ENCODE data around the gene SWAP70. TPM values are rescaled to one million over a fixed set of nuclear protein-coding genes. Genes with fewer than 3 reads are reported as not detected.

Gene SWAP70
- total RNA-seq, 3 donors from 2014 or later (not counting 1 experiment from before 2014, with no cell fraction given): 11.8 to 14.0 (median 11.9) TPM

DNA sequence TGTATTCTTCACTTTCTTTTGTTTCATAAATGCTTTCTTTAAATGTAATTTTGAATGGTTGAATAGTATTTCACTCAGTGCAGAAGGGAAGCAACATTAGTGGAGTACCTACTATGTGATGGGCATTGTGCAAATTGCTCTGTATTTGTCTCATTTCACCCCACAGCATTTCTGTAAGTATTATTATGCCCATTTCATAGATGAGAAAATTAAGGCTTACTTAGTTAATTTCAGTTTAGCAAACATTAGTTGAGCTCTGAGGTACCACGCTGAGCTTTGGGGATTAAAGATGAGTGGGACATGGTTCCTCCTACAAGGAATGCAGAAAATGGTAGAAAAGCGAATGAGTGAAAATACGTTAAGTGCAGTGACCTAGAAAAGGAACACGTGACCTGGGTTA, 58.1 kb downstream of the SWAP70 start:
- Mint-ChIP-seq H3K4me1 (peaks cover 12 to 13% of the 10 kb centered on the region in 2 donors), H3K36me3 (no peaks in the 10 kb centered on the region), H3K9me3 (no peaks in the 10 kb centered on the region), H3K4me3 (no peak overlapping the region), H3K27me3 (ENCODE audit: low read depth in 2 of 2) (no peaks in the 10 kb centered on the region), H3K27ac (no peak overlapping the region)
- H3K4me1 ChIP-seq (ENCODE audit: control insufficient read depth, insufficient read depth, low read length): peaks cover 11% of the 10 kb centered on the region
- TF ChIP-seq, protein P1, sequence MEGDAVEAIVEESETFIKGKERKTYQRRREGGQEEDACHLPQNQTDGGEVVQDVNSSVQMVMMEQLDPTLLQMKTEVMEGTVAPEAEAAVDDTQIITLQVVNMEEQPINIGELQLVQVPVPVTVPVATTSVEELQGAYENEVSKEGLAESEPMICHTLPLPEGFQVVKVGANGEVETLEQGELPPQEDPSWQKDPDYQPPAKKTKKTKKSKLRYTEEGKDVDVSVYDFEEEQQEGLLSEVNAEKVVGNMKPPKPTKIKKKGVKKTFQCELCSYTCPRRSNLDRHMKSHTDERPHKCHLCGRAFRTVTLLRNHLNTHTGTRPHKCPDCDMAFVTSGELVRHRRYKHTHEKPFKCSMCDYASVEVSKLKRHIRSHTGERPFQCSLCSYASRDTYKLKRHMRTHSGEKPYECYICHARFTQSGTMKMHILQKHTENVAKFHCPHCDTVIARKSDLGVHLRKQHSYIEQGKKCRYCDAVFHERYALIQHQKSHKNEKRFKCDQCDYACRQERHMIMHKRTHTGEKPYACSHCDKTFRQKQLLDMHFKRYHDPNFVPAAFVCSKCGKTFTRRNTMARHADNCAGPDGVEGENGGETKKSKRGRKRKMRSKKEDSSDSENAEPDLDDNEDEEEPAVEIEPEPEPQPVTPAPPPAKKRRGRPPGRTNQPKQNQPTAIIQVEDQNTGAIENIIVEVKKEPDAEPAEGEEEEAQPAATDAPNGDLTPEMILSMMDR (IDR thresholded peaks at IDR 0.05): no peak
- intact Hi-C loops (cut with micrococcal nuclease): no loop called here
- H3K9me3 ChIP-seq (ENCODE audit: control insufficient read depth, insufficient read depth, low read length): no peaks in the 10 kb centered on the region
- H3K27ac ChIP-seq (ENCODE audit: low read length): no peak overlapping the region
- no peak for ATAC-seq
- H3K27me3 ChIP-seq (ENCODE audit: control insufficient read depth, insufficient read depth, low read length): no peaks in the 10 kb centered on the region
- H3K4me3 ChIP-seq (ENCODE audit: low read length): no peak overlapping the region
- 91% methylated on average over 4 of the region's 4 CpGs for WGBS (ENCODE audit: insufficient coverage)
- H3K36me3 ChIP-seq (ENCODE audit: control insufficient read depth, insufficient read depth, low read length): peaks cover 2% of the 10 kb centered on the region
- no peak for DNase-seq

DNA sequence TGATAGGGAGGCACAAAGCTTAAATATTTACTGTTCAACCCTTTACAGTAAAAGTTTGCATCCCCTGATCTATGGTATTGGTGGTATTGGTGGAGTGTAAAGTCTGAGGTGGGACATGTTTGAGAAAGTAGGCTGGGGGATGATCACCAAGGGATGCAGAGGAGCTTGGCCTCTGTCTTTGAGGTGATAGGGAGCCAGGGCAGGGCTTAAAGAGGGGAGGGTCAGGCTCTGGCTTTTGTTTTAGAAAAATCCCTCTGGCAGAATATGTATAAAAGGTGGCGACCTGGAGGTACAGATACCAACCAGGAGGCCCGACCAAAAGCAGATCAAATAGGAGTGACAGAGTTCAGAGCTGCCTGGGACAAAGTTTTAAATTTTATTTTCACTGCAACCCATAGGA, 59.0 kb downstream of the SWAP70 start:
- H3K4me3 ChIP-seq (ENCODE audit: low read length): no peak overlapping the region
- peaks cover 11% of the 10 kb centered on the region for H3K4me1 ChIP-seq (ENCODE audit: control insufficient read depth, insufficient read depth, low read length)
- 97% methylated on average over 2 of the region's 2 CpGs for WGBS (ENCODE audit: insufficient coverage)
- ATAC-seq: no peak
- H3K27ac ChIP-seq (ENCODE audit: low read length): no peak overlapping the region
- TF ChIP-seq, protein P1 (IDR thresholded peaks at IDR 0.05): no peak
- H3K9me3 ChIP-seq (ENCODE audit: control insufficient read depth, insufficient read depth, low read length): no peaks in the 10 kb centered on the region
- H3K36me3 ChIP-seq (ENCODE audit: control insufficient read depth, insufficient read depth, low read length): peaks cover 2% of the 10 kb centered on the region
- no peak for DNase-seq
- Mint-ChIP-seq H3K36me3 (no peaks in the 10 kb centered on the region), H3K4me1 (peaks cover 11 to 12% of the 10 kb centered on the region in 2 donors), H3K27me3 (ENCODE audit: low read depth in 2 of 2) (no peaks in the 10 kb centered on the region), H3K27ac (no peak overlapping the region), H3K9me3 (no peaks in the 10 kb centered on the region), H3K4me3 (no peak overlapping the region)
- intact Hi-C loops (cut with micrococcal nuclease): no loop called here
- no peaks in the 10 kb centered on the region for H3K27me3 ChIP-seq (ENCODE audit: control insufficient read depth, insufficient read depth, low read length)

DNA sequence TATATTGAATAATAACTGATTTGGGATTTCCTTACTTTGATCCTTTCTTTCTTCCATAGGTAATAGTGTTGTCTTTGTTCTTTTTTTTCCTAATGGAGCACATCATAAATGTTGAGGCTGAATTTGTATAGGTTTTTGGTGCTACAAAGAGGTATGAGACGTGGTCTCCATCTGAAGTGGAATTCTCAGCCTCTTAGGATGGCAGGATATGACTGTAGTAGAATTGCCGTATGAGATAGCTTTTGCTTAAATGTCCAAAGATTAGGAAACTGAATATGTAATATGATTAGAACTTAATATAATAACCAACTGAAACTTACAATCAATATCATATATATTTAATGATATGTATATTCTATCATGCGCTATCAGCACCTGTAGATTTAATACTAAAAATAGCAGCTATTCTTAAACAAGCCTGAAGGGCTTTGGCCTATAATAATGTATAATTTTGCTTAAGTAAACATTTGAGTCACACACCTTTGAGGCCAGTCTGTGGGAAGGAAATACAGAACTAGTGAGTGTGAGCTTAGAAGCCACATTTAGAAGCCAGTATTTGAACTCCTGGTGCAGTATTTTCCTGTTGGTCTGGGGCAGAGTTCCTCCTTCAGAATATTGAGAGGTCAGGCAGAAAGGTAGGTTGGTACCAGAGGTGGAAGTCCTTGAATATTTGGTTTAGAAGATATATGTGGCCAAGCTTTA, 62.6 kb downstream of the SWAP70 start:
- Mint-ChIP-seq H3K4me3 (no peak overlapping the region), H3K4me1 (no peaks in the 10 kb centered on the region), H3K36me3 (no peaks in the 10 kb centered on the region), H3K27me3 (ENCODE audit: low read depth in 2 of 2) (no peaks in the 10 kb centered on the region), H3K9me3 (no peaks in the 10 kb centered on the region), H3K27ac (no peak overlapping the region)
- no peak for DNase-seq
- Histone ChIP-seq H3K27me3 (ENCODE audit: control insufficient read depth, insufficient read depth, low read length) (no peaks in the 10 kb centered on the region), H3K9me3 (ENCODE audit: control insufficient read depth, insufficient read depth, low read length) (no peaks in the 10 kb centered on the region), H3K36me3 (ENCODE audit: control insufficient read depth, insufficient read depth, low read length) (peaks cover 8% of the 10 kb centered on the region), H3K4me1 (ENCODE audit: control insufficient read depth, insufficient read depth, low read length) (peaks cover 3% of the 10 kb centered on the region), H3K4me3 (ENCODE audit: low read length) (no peak overlapping the region), H3K27ac (ENCODE audit: low read length) (no peak overlapping the region)
- intact Hi-C loops (cut with micrococcal nuclease): no loop called here
- 82% methylated on average over 1 of the region's 3 CpGs for WGBS (ENCODE audit: insufficient coverage)
- TF ChIP-seq, protein P1 (IDR thresholded peaks at IDR 0.05): no peak
- ATAC-seq: no peak

DNA sequence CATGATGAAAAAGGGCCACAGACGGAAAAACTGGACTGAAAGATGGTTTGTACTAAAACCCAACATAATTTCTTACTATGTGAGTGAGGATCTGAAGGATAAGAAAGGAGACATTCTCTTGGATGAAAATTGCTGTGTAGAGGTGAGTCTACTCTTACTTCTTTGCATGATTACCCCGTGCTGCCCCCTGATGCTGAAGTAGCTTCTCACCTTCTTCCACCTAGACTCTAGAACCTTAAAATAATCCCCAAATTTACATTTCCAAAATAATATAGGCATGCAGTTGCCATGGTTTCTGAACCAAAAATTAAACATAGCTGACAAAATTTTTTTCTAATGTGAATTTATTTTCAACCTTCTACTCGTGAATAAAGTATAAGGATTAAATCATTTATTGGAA, 64.2 kb downstream of the SWAP70 start:
- intact Hi-C loops (cut with micrococcal nuclease): no loop called here
- H3K36me3 Mint-ChIP-seq: no peaks in the 10 kb centered on the region
- DNase-seq: no peak
- Histone ChIP-seq H3K9me3 (ENCODE audit: control insufficient read depth, insufficient read depth, low read length) (no peaks in the 10 kb centered on the region), H3K27ac (ENCODE audit: low read length) (no peak overlapping the region), H3K27me3 (ENCODE audit: control insufficient read depth, insufficient read depth, low read length) (no peaks in the 10 kb centered on the region), H3K36me3 (ENCODE audit: control insufficient read depth, insufficient read depth, low read length) (peaks cover 17% of the 10 kb centered on the region), H3K4me3 (ENCODE audit: low read length) (no peak overlapping the region), H3K4me1 (ENCODE audit: control insufficient read depth, insufficient read depth, low read length) (peaks cover 3% of the 10 kb centered on the region)
- no peaks in the 10 kb centered on the region for H3K27me3 Mint-ChIP-seq (ENCODE audit: low read depth in 2 of 2)
- no peaks in the 10 kb centered on the region for H3K9me3 Mint-ChIP-seq
- TF ChIP-seq, protein P1 (IDR thresholded peaks at IDR 0.05): no peak
- WGBS (ENCODE audit: insufficient coverage): 88% methylated on average over 1 of the region's 3 CpGs
- no peak overlapping the region for H3K4me3 Mint-ChIP-seq
- H3K4me1 Mint-ChIP-seq: no peaks in the 10 kb centered on the region
- no peak overlapping the region for H3K27ac Mint-ChIP-seq
- ATAC-seq: no peak

All from natural killer cell (primary cell).